ELF-1 (cell line): Measurements from ENCODE around the gene SEMA4D.

Experiments used
- DNase-seq: peaks from one replicate; pipeline ENCODE4 v3.0.0-alpha.2; 2016; ENCODE audit warnings: low read depth, low spot score

SEMA4D gene

GRCh38 chr9:89445801-89446251, 52.1 kb downstream of the SEMA4D start:
- no peak for DNase-seq

GRCh38 chr9:89444925-89445765, 52.8 kb downstream of the SEMA4D start:
- DNase-seq: no peak

- DNase-seq: no peak
Measured at GRCh38 chr9:89444274-89444673, 53.6 kb downstream of the SEMA4D start.

DNA sequence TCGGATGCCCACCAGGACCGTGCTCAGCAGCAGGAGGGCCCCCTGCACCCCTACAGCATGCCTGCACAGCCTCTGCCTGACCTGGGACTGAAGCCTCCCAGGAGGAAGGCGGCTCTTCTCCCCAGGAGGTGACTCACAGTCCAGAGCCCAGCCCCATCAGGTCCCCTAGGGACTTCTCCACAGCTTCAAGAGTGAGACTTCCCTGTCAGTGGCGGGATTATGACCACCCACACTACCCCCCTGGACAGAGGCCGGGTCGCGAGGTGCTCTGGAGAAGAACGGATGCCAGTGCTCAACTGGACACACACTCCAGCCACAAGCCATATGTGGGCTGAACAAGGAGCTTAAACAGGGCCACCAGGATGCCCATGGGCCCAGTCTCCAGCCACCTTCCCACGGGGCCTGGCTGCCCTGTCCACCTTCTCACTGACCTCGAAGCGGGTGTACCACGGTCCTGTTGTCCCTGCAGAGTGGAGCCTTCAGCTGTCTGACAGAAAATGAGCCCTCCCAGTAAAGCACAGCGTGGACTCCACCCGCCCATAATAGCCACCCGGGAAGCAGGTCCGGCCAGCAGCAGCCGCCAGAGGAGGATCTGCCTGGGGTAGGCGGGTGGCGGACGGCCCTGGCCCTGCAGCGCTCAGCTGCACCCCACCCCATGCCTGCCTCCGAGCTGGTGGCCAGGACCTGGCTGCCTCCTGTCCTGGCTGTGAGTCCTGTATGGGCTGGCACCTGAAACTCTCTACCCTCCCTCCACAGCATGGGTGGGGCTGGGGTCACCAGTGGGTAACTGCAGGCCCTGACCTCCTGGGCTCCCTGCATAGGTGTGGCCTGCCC, 54.7 kb downstream of the SEMA4D start:
- DNase-seq: no peak

DNA sequence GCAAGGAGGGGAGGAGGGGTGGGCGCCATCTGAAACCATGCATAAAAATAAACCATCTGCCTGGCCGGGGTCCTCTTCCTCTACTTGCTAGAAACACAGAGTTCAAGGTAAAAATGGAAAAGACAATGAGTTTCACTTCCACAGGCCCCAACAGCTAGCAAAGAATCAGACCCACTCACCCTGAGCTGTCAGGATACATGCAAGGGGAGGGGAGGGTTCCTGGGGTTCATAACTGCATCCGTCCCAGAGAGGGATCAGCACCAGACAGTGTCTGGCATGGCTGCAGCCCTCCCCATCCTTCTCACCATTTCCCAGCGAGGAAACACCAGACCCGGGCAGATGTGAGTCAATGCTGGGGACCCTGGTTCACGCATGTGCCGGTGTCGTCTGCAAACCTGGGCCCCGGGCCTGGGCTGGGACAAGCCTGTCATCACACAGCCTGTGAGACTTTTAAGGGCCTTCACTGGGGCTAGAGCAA, 55.4 kb downstream of the SEMA4D start:
- DNase-seq: no peak

GRCh38 chr9:89441986-89442385, 55.9 kb downstream of the SEMA4D start:
- no peak for DNase-seq

- no peak for DNase-seq
Measured at GRCh38 chr9:89441655-89441970, 56.3 kb downstream of the SEMA4D start.

DNA sequence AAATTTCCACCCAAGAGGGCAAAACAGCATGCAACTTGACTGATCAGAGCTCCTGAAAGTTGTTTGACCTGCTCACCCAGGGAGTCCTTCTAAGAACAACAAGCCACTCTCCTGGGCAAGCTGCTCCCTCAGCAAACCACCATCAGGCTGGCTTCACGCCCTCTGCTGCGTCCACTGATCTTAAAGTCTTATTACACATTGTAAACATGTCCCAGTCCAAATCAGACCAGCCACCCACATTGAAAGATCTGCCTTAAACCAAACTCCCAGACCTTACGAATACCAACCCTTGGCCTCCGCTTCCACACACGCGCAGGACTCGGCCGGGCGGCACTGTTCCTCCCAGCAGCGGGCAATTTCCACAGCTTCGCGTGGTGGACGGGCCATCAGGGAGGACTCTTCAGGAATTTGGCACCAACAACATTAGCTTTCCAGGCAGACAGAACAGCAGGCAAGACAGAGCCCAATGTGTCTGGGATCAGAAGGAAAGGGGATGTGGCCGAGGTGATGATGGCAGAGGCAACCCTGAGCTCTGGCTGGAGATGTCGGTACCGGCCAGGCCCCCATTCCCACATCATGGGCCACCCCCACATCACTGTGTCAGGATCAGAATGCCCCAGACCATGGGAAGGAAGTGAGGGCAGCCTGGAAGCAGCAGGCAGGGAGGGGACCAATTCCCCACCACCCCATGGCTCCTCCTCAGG, 56.8 kb downstream of the SEMA4D start:
- DNase-seq: no peak

GRCh38 chr9:89440548-89440947, 57.4 kb downstream of the SEMA4D start:
- DNase-seq: no peak

- DNase-seq: no peak
Measured at GRCh38 chr9:89440046-89440445, 57.9 kb downstream of the SEMA4D start.

DNA sequence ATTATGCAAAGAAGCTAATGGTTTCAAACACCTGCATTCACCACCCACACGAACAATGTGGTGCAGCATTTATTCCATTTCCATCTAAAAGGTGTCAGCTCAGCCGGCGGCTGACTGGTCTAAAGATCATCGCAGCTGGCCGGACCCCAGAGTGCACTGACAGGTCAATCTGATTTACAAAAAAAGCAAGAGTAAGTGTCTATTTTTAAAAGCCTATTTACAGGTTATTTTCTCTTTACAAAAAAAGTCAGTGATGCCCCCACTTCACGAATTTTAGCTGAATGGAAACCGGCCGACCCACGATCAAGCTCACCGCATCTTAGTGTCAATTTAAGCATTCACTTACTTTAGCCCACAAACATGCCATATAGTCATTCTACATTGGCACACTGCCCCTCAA, 58.3 kb downstream of the SEMA4D start:
- DNase-seq: no peak

DNA sequence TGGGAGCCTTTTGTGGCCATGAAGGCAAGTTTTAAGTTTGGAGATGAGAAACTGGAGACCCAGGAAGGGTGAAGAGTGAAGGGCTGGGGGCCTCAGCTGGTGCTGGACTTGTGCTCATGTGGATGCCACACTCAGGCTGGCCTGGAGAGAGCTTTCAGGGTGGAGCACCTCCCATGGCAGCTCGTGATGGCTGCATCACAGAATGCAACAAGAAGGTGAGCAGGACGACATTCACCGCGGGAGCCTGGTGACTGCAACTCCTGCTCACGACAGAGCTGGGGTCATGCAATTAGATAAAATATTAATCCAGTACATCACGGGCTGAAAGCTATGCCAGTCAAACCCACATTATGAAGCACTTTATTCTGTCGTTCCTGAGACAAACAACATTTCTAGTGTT, 59.7 kb downstream of the SEMA4D start:
- no peak for DNase-seq

DNA sequence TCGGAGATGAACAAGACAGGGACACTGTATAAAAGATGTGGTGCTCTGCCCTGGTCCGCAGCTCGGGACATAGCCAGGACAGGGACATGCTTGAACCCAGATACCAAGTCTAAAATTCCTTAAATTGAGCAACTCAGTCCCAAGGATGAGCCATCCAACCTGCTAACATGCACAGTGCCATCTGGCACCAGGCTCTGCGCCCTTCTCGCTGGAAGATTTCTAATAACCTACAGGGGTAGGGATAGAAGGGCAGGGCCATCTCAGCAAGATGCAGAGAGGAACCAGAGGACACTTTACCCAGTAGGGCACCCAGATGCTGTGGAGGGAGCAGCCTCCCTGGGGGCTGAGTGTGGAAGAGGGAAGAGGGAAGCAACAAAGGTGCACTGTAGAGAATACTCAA, 60.1 kb downstream of the SEMA4D start:
- no peak for DNase-seq

DNA sequence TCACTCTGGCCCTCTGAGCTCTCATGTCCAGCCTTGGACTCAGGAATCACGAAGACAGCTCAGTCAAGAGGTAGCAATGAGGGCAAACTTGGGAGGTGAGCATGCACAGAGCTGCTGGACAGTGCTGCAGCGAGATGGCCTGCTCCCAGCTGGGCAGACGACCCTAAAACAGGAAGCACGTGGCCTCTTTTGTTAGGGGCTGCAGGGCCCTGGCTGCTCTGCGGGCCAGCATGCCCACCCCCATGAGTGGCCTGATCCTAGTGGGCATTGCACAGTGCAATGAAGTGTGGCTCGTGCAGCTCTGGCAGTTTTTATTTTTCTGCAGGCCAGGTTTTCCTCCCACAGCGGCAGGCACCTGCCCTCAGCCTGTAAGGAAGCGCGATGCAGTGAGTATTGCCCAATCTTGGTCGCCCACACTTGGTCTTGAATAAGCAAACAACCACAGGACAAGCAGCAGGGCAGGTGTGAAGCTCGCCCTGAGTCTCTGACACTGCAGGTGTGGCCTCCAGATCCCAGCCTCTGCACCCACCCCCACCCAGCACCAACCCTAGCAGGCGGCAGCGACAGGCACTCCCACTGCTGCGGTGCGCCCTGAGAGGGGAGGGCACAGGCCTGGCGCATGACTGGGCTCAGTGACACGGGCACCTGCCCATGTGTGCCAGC, 60.8 kb downstream of the SEMA4D start:
- DNase-seq: no peak

DNA sequence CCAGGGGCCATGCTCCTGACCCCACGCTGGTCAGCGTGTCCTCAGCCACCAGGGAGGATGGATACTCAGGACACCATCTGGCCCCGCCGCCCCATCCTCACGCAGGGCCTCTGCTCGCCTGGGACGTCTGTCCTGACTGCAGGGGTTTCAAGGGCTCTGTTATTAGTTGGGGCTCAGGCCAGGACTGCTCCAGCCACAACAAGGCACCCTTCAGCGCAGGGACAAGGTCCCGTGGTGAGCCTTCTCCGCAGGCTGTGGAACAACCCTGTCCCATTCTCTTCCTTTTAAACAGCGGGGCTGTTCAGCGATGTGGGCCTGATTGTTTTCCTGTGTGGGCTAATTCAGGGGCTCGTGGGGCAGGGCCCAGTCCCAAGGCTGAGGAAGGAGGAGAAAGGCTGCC, 61.6 kb downstream of the SEMA4D start:
- DNase-seq: no peak

DNA sequence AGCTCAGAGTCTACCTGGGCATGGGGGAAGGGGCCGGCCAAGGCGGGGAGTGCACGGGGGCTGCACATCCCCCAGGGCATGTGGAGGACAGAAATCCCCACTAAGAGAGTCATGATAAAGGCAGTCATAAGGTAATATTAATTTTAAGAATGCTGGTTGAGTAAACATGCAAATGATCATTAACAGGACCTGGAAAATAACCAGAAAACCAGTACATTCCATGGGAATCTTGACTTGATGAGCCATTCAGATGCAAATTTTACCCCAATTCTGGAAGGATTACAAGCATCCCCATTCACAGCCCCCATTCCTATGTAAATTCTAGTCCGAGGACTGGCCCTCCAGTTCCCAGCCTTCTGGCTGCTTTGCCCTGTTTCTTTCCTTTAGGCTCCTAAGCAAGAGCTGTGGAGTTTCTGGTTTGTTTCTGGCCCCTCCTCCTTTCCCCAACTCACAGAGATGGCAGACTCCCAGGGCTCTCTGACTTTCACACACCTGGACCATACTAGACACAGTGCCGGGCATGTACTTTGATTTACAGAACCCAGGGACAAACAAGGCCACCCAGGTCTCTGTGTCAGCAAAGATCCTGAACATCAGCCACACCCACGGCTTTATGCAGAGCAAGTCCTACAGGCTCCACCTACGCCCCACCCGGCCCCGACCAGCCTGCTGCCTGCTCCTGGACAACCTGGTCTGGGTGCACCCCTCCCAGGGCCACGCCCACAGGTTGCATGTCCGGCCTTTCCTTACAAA, 62.7 kb downstream of the SEMA4D start:
- peak; percentile 87 for DNase-seq

DNA sequence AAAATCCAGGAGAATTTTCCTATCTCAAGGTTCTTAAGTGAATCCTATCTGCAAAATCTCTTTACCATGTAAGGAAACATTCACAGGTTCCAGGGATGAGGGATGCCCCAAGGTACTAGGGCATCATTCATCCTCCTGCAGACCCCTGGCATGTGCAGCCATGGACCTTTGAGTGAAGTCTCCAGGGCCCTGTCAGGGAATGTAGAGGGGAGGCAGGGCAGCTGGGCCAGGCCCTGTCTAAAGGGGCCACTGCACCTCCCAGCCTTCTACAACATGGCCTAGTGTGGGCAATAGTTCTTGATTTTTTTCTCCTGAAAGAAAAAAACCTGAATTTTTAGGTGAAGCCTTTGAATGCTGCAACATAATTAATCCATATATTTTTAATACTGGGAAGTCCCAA, 63.3 kb downstream of the SEMA4D start:
- no peak for DNase-seq

DNA sequence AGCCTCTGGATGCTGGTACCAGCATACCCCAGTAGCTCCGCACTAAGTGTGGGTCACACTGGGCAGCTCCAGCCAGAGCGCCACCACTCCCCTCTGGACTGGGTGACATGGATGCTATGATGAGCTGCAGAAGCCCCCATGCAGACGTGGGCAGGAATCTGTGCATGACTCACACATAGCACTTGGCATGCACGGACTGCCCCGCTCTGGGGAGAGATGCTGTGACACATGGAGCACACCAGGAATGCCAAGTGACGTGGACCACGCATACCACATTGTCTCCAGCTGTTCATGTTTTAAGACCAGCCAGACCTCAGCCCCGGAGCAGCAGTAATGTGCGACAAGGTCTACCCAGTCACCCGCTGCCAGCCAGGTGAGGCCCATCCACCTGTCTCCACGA, 64.1 kb downstream of the SEMA4D start:
- DNase-seq: no peak

DNA sequence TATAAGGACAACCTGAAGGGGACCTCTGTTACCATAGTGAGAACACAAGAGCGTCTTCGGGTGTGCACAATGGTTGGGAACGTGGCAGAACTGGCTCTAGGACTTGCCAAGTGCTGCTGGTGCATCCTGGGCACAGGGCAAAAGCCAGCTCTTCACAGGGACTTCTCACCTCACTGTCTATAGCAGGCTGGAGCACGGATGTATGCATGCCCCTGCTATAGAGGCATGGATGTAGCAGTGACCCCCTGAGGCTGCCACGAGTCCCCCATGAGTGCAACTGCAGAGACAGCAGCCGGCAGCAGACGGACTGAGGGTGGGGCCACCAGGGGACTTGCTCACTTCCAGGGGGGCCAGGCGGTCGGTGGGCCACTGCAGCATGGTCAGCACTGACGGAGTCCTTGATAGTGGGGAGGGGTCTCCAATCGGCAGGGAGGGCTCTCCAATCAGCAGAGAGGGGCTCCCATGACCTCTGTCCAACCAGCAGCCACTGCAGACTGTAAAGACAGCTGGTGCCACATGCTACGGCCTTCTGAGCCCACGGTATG, 64.9 kb downstream of the SEMA4D start:
- DNase-seq: no peak

DNA sequence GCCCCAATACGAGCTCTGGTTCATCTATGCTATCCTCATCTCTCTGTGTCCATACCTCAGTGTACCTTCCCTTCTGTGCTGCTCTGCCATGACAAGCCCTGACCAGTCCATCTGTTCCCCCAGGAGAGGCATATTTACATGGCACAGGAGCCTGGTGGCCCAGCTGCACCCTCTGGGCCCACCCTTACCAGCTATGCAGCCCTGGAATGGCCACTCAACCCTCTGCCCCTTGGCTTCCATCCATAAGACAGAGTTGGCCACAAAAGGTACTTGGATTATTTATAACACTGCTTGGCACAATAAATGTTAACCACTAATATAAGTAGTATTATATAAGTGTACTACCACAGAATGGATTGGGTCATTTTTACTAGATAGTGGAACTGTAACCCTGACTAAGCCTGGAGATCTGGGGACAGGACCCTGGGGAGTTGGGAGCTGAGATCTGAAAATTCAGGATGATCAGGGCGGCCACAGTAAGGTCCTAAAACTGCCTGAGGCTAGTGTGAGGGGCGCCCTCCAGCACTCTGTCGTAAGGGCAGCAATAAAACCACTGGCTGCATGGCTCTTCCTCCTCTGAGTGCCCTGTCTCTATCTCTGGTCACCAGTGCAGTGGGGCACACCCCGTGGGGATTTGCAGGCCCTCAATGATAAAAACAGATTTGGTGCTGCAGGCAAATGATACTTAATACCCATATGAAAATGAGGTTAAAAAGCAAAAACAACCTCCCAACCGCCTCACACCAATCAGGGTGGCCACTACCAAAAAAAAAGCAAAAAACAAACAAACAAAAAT, 65.8 kb downstream of the SEMA4D start:
- no peak for DNase-seq
